Measurements from ENCODE around the gene NIPAL3. TPM values are rescaled to one million over a fixed set of nuclear protein-coding genes. Genes with fewer than 3 reads are reported as not detected.
"Not testable (repeated sequence)": the region's sequence is repeated elsewhere in the genome, so short reads cannot be mapped to it uniquely, and the experiment has no call there.

NIPAL3 gene
- total RNA-seq, 1 donor from 2014 or later = 35.5 TPM

DNA sequence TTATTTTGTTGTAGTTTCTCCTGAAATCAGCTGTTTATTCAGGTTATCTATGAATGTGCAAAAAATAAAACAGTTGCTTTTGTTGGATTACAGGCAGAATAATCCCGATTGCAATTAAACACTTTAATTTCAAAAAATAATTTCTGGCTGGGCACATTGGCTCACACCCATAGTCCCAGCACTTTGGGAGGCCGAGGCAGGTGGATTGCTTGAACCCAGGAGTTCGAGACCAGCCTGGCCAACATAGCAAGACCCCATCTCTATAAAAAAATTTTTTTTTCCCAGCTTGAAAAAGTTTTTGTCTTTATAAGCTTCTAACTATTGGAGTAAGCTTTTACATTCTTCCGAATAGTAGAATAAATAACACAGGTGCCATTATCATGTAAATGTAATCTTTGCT is 102.3 kb downstream of the NIPAL3 start:
- no peak for DNase-seq (ENCODE audit: low spot score)

DNA sequence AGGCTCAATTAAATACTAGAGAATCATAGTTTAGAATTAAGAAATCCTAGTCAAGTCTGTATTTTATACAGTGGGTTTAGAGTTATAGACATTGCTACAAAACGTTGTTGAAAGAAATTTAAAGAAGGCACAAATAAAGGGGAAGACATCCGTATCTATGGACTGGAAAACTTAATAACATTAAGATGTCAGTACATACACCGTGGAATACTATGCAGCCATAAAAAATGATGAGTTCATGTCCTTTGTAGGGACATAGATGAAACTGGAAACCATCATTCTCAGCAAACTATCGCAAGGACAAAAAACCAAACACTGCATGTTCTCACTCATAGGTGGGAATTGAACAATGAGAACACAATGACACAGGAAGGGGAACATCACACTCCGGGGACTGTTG is 104.7 kb downstream of the NIPAL3 start:
- DNase-seq (ENCODE audit: low spot score) = not testable (repeated sequence)

Other genes starting within 250 kb of the NIPAL3 start
- 4.6 TPM for gene IFNLR1, start 228.5 kb upstream of the NIPAL3 start, total RNA-seq
- 140 TPM for gene GRHL3, start 96.4 kb upstream of the NIPAL3 start, total RNA-seq
- gene STPG1, start 2.0 kb upstream of the NIPAL3 start, total RNA-seq = 23.8 TPM
- 19.0 TPM for gene RCAN3, start 87.0 kb downstream of the NIPAL3 start, total RNA-seq
- 0.73 TPM for gene NCMAP, start 140.3 kb downstream of the NIPAL3 start, total RNA-seq
- gene SRRM1, start 227.5 kb downstream of the NIPAL3 start, total RNA-seq = 169 TPM

Measured in ureter (tissue), 1 donor.